ENCODE results near the gene SMARCA4.

SMARCA4 gene

GRCh38 chr19:10963865-10964264 is 3.0 kb downstream of the SMARCA4 start:
- H3K14ac ChIP-seq (ENCODE audit: low read length), result no peak overlapping the region

GRCh38 chr19:10964903-10965302 is 4.1 kb downstream of the SMARCA4 start:
- peaks cover 10% of the 10 kb centered on the region for H3K79me1 ChIP-seq (ENCODE audit: low read length)

More at GRCh38 chr19:10963865-10964264, 3.0 kb downstream of the SMARCA4 start:
- H3K23ac ChIP-seq (ENCODE audit: low read length), result no peak overlapping the region
- peaks cover 2% of the 10 kb centered on the region for H3K9me3 ChIP-seq (ENCODE audit: insufficient read depth, low read depth, low read length)
- H4K91ac ChIP-seq (ENCODE audit: low read depth, low read length), result no peak overlapping the region
- no peak overlapping the region for H2BK5ac ChIP-seq (ENCODE audit: low read depth, low read length, poor library complexity)
- no peak overlapping the region for H3K4me3 ChIP-seq (ENCODE audit: low read depth, low read length)
- no peak for DNase-seq
- peaks cover 39% of the 10 kb centered on the region for H3K79me2 ChIP-seq (ENCODE audit: control insufficient read depth, insufficient read depth, low read length, poor library complexity)
- no peak overlapping the region for H4K8ac ChIP-seq (ENCODE audit: low read depth, low read length)
- no CpG with 5 or more reads among the region's 4 CpGs for WGBS (ENCODE audit: extremely low coverage, insufficient coverage, insufficient read length)
- H3K18ac ChIP-seq (ENCODE audit: low read length), result no peak overlapping the region
- H2BK120ac ChIP-seq (ENCODE audit: insufficient read depth, low read length, poor library complexity), result no peak overlapping the region
- H3K4ac ChIP-seq (ENCODE audit: low read depth, low read length), result peak overlapping the region; percentile 85
- H2AK5ac ChIP-seq (ENCODE audit: low read length), result no peak overlapping the region
- H3K4me2 ChIP-seq (ENCODE audit: low read length), result no peak overlapping the region
- no peaks in the 10 kb centered on the region for H3K27me3 ChIP-seq (ENCODE audit: insufficient read depth, low read length)
- H3K79me1 ChIP-seq (ENCODE audit: low read length), result peaks cover 10% of the 10 kb centered on the region
- peaks cover 3 to 6% of the 10 kb centered on the region in 2 experiments for H3K36me3 ChIP-seq (ENCODE audit: control insufficient read depth in 1 of 2, insufficient read depth in 2 of 2, low read length in 2 of 2)
- H3K4me1 ChIP-seq (ENCODE audit: control insufficient read depth in 1 of 2, insufficient read depth in 2 of 2, low read length in 2 of 2), result peaks cover 11 to 13% of the 10 kb centered on the region in 2 experiments
- H4K12ac ChIP-seq (ENCODE audit: low read depth, low read length), result no peak overlapping the region
- no peak overlapping the region for H3K9ac ChIP-seq (ENCODE audit: low read length)
- H3K27ac ChIP-seq (ENCODE audit: low read depth, low read length), result no peak overlapping the region
- H2AFZ ChIP-seq (ENCODE audit: insufficient read depth, low read length, poor library complexity), result no peak overlapping the region
- no peak overlapping the region for H2BK12ac ChIP-seq (ENCODE audit: low read length)

GRCh38 chr19:10965398-10965797 is 4.6 kb downstream of the SMARCA4 start:
- no peak overlapping the region for H2AFZ ChIP-seq (ENCODE audit: insufficient read depth, low read length, poor library complexity)
- H3K14ac ChIP-seq (ENCODE audit: low read length), result no peak overlapping the region
- WGBS (ENCODE audit: extremely low coverage, insufficient coverage, insufficient read length), result no CpG with 5 or more reads among the region's 6 CpGs
- H3K9ac ChIP-seq (ENCODE audit: low read length), result no peak overlapping the region
- no peak overlapping the region for H4K12ac ChIP-seq (ENCODE audit: low read depth, low read length)
- peaks cover 2% of the 10 kb centered on the region for H3K9me3 ChIP-seq (ENCODE audit: insufficient read depth, low read depth, low read length)
- H4K8ac ChIP-seq (ENCODE audit: low read depth, low read length), result no peak overlapping the region
- H3K36me3 ChIP-seq (ENCODE audit: control insufficient read depth in 1 of 2, insufficient read depth in 2 of 2, low read length in 2 of 2), result peaks cover 3 to 6% of the 10 kb centered on the region in 2 experiments
- no peak for DNase-seq
- no peak overlapping the region for H2BK120ac ChIP-seq (ENCODE audit: insufficient read depth, low read length, poor library complexity)
- no peak overlapping the region for H4K91ac ChIP-seq (ENCODE audit: low read depth, low read length)
- no peak overlapping the region for H2BK12ac ChIP-seq (ENCODE audit: low read length)
- H3K27me3 ChIP-seq (ENCODE audit: insufficient read depth, low read length), result no peaks in the 10 kb centered on the region
- H3K23ac ChIP-seq (ENCODE audit: low read length), result no peak overlapping the region
- H3K4me3 ChIP-seq (ENCODE audit: low read depth, low read length), result no peak overlapping the region
- peaks cover 11 to 13% of the 10 kb centered on the region in 2 experiments for H3K4me1 ChIP-seq (ENCODE audit: control insufficient read depth in 1 of 2, insufficient read depth in 2 of 2, low read length in 2 of 2)
- no peak overlapping the region for H3K4me2 ChIP-seq (ENCODE audit: low read length)
- H2BK5ac ChIP-seq (ENCODE audit: low read depth, low read length, poor library complexity), result no peak overlapping the region
- no peak overlapping the region for H2AK5ac ChIP-seq (ENCODE audit: low read length)
- H3K79me2 ChIP-seq (ENCODE audit: control insufficient read depth, insufficient read depth, low read length, poor library complexity), result peaks cover 45% of the 10 kb centered on the region
- no peak overlapping the region for H3K27ac ChIP-seq (ENCODE audit: low read depth, low read length)
- peak overlapping the region; percentile 59 for H3K4ac ChIP-seq (ENCODE audit: low read depth, low read length)
- no peak overlapping the region for H3K18ac ChIP-seq (ENCODE audit: low read length)
- peaks cover 7% of the 10 kb centered on the region for H3K79me1 ChIP-seq (ENCODE audit: low read length)

More at GRCh38 chr19:10964903-10965302, 4.1 kb downstream of the SMARCA4 start:
- peak overlapping the region; percentile 59 for H3K4ac ChIP-seq (ENCODE audit: low read depth, low read length)
- peaks cover 45% of the 10 kb centered on the region for H3K79me2 ChIP-seq (ENCODE audit: control insufficient read depth, insufficient read depth, low read length, poor library complexity)
- H3K4me1 ChIP-seq (ENCODE audit: control insufficient read depth in 1 of 2, insufficient read depth in 2 of 2, low read length in 2 of 2), result peaks cover 11 to 13% of the 10 kb centered on the region in 2 experiments
- H3K27ac ChIP-seq (ENCODE audit: low read depth, low read length), result no peak overlapping the region
- H2AFZ ChIP-seq (ENCODE audit: insufficient read depth, low read length, poor library complexity), result no peak overlapping the region
- H3K36me3 ChIP-seq (ENCODE audit: control insufficient read depth in 1 of 2, insufficient read depth in 2 of 2, low read length in 2 of 2), result peaks cover 3 to 6% of the 10 kb centered on the region in 2 experiments
- H3K23ac ChIP-seq (ENCODE audit: low read length), result no peak overlapping the region
- H4K8ac ChIP-seq (ENCODE audit: low read depth, low read length), result no peak overlapping the region
- peaks cover 2% of the 10 kb centered on the region for H3K9me3 ChIP-seq (ENCODE audit: insufficient read depth, low read depth, low read length)
- H2BK12ac ChIP-seq (ENCODE audit: low read length), result no peak overlapping the region
- H3K27me3 ChIP-seq (ENCODE audit: insufficient read depth, low read length), result no peaks in the 10 kb centered on the region
- H3K9ac ChIP-seq (ENCODE audit: low read length), result no peak overlapping the region
- H4K91ac ChIP-seq (ENCODE audit: low read depth, low read length), result no peak overlapping the region
- no peak overlapping the region for H2AK5ac ChIP-seq (ENCODE audit: low read length)
- DNase-seq, result no peak
- no peak overlapping the region for H3K4me2 ChIP-seq (ENCODE audit: low read length)
- WGBS (ENCODE audit: extremely low coverage, insufficient coverage, insufficient read length), result no CpG with 5 or more reads among the region's 4 CpGs
- no peak overlapping the region for H2BK5ac ChIP-seq (ENCODE audit: low read depth, low read length, poor library complexity)
- no peak overlapping the region for H2BK120ac ChIP-seq (ENCODE audit: insufficient read depth, low read length, poor library complexity)
- H3K18ac ChIP-seq (ENCODE audit: low read length), result no peak overlapping the region
- H3K14ac ChIP-seq (ENCODE audit: low read length), result no peak overlapping the region
- H4K12ac ChIP-seq (ENCODE audit: low read depth, low read length), result no peak overlapping the region
- no peak overlapping the region for H3K4me3 ChIP-seq (ENCODE audit: low read depth, low read length)

- Histone ChIP-seq H2BK12ac (ENCODE audit: low read length) (no peak overlapping the region), H4K91ac (ENCODE audit: low read depth, low read length) (no peak overlapping the region), H3K9me3 (ENCODE audit: insufficient read depth, low read depth, low read length) (peaks cover 2% of the 10 kb centered on the region), H3K27me3 (ENCODE audit: insufficient read depth, low read length) (no peaks in the 10 kb centered on the region), H3K4me2 (ENCODE audit: low read length) (no peak overlapping the region), H3K79me1 (ENCODE audit: low read length) (no peaks in the 10 kb centered on the region), H3K14ac (ENCODE audit: low read length) (no peak overlapping the region), H3K23ac (ENCODE audit: low read length) (no peak overlapping the region), H2AK5ac (ENCODE audit: low read length) (no peak overlapping the region), H3K79me2 (ENCODE audit: control insufficient read depth, insufficient read depth, low read length, poor library complexity) (peaks cover 39% of the 10 kb centered on the region), H2AFZ (ENCODE audit: insufficient read depth, low read length, poor library complexity) (no peak overlapping the region), H2BK5ac (ENCODE audit: low read depth, low read length, poor library complexity) (no peak overlapping the region), H2BK120ac (ENCODE audit: insufficient read depth, low read length, poor library complexity) (no peak overlapping the region), H4K12ac (ENCODE audit: low read depth, low read length) (no peak overlapping the region), H3K36me3 (ENCODE audit: control insufficient read depth in 1 of 2, insufficient read depth in 2 of 2, low read length in 2 of 2) (peaks cover 3 to 6% of the 10 kb centered on the region in 2 experiments), H3K27ac (ENCODE audit: low read depth, low read length) (no peak overlapping the region), H3K4me1 (ENCODE audit: control insufficient read depth in 1 of 2, insufficient read depth in 2 of 2, low read length in 2 of 2) (peaks cover 11 to 13% of the 10 kb centered on the region in 2 experiments), H3K9ac (ENCODE audit: low read length) (no peak overlapping the region), H3K4ac (ENCODE audit: low read depth, low read length) (peak overlapping the region; percentile 78), H3K18ac (ENCODE audit: low read length) (no peak overlapping the region), H3K4me3 (ENCODE audit: low read depth, low read length) (no peak overlapping the region), H4K8ac (ENCODE audit: low read depth, low read length) (no peak overlapping the region)
- no CpG with 5 or more reads among the region's 8 CpGs for WGBS (ENCODE audit: extremely low coverage, insufficient coverage, insufficient read length)
- peak; percentile 86 to 92 for DNase-seq
These were observed 6.0 kb downstream of the SMARCA4 start for GRCh38 chr19:10966809-10967208.

Data from trophoblast cell (in vitro differentiated cells and primary cell).